Hepatocyte (in vitro differentiated cells): ENCODE results near the gene PSMB2. TPM values are rescaled to one million over a fixed set of nuclear protein-coding genes. Genes with fewer than 3 reads are reported as not detected.

Source experiments
- DNase-seq: peaks from one replicate; pipeline ENCODE4 v3.0.0-alpha.2; 2016; ENCODE audit warnings: low spot score
- H2AFZ ChIP-seq: fragments of 200-600 bp; sonication (generic); 2 replicates; pipeline ENCODE4 v1.6.0; 2016; ENCODE audit warnings: antibody characterized with exemption, mild to moderate bottlenecking
- H3K27ac ChIP-seq: fragments of 200-600 bp; sonication (generic); 2 replicates; pipeline ENCODE4 v1.5.1; 2016; ENCODE audit warnings: mild to moderate bottlenecking
- H3K27me3 ChIP-seq: fragments of 200-600 bp; sonication (generic); 2 replicates; pipeline ENCODE4 v1.6.1; 2016
- H3K36me3 ChIP-seq: fragments of 200-600 bp; sonication (generic); replicated peaks from 2 replicates; pipeline ENCODE4 v1.5.1; 2016; ENCODE audit warnings: low read depth; ENCODE audit not compliant: insufficient read depth
- H3K4me1 ChIP-seq: fragments of 200-600 bp; sonication (generic); 2 replicates; pipeline ENCODE4 v1.5.1; 2016; ENCODE audit warnings: mild to moderate bottlenecking, moderate library complexity; ENCODE audit not compliant: insufficient read depth
- H3K4me2 ChIP-seq: fragments of 200-600 bp; sonication (generic); 2 replicates; pipeline ENCODE4 v1.6.0; 2016
- H3K4me3 ChIP-seq: fragments of 200-600 bp; sonication (generic); 2 replicates; pipeline ENCODE4 v1.5.1; 2016; ENCODE audit warnings: mild to moderate bottlenecking
- H3K79me2 ChIP-seq: fragments of 200-600 bp; sonication (generic); 2 replicates; pipeline ENCODE4 v1.6.0; 2017; ENCODE audit warnings: mild to moderate bottlenecking
- H3K9me2 ChIP-seq: fragments of 200-600 bp; sonication (generic); replicated peaks from 2 replicates; pipeline ENCODE4 v1.6.0; 2017; ENCODE audit warnings: mild to moderate bottlenecking; ENCODE audit not compliant: insufficient read depth
- H3K9me3 ChIP-seq: fragments of 200-600 bp; sonication (generic); 2 replicates; pipeline ENCODE4 v1.5.1; 2016; ENCODE audit warnings: low read depth, mild to moderate bottlenecking
- H4K20me1 ChIP-seq: fragments of 200-600 bp; sonication (generic); 2 replicates; pipeline ENCODE4 v1.6.0; 2016; ENCODE audit warnings: mild to moderate bottlenecking; ENCODE audit not compliant: insufficient read depth, poor library complexity, severe bottlenecking
- EZH2 ChIP-seq: fragments of 200-600 bp; sonication (generic); IDR thresholded peaks from 2 replicates; pipeline ENCODE4 v1.6.1; 2016; ENCODE audit warnings: antibody characterized with exemption, mild to moderate bottlenecking, borderline replicate concordance
- EZH2phosphoT487 ChIP-seq: fragments of 200-600 bp; sonication (generic); IDR thresholded peaks from one replicate; pipeline ENCODE4 v1.6.1; 2018; ENCODE audit warnings: antibody characterized with exemption, mild to moderate bottlenecking, low read depth, moderate library complexity; ENCODE audit not compliant: unreplicated experiment, severe bottlenecking
- WGBS: methylation state at CpG from one replicate; pipeline ENCODE4 v1.1.6; 2016; ENCODE audit warnings: low lambda C conversion rate; ENCODE audit errors: missing lambda C conversion rate; 5-methylcytosine and 5-hydroxymethylcytosine counted together
- polyA plus RNA-seq: library from polyadenylated mRNA; unstranded; fragments of >200 nt; fragmentation: Nextera tagmentation; extraction: Ambion mirVana; gene quantifications from 2 replicates; pipeline ENCODE4 v1.2.1, GENCODE V29; 2016
- total RNA-seq: library from RNA; depleted of rRNA; stranded (reverse); fragments of >200 nt; gene quantifications from 2 replicates; pipeline ENCODE4 v1.2.3, GENCODE V29; 2014
- TF ChIP-seq, protein P1 (sequence below): fragments of 200-600 bp; sonication (generic); IDR thresholded peaks from 2 replicates; pipeline ENCODE4 v1.5.1; 2016; ENCODE audit warnings: antibody characterized with exemption, mild to moderate bottlenecking; ENCODE audit not compliant: poor library complexity

The PSMB2 gene
- total and polyA plus RNA-seq, 2 experiments from 2014 or later = 42.6 to 98.8 TPM

GRCh38 chr1:35553851-35554250, 87.5 kb downstream of the PSMB2 start:
- H3K36me3 ChIP-seq = no peaks in the 10 kb centered on the region
- H3K4me1 ChIP-seq = peaks cover 25% of the 10 kb centered on the region
- peaks cover 79% of the 10 kb centered on the region for H3K79me2 ChIP-seq
- peak overlapping the region; percentile 94 for H3K4me2 ChIP-seq
- peaks cover 10% of the 10 kb centered on the region for H4K20me1 ChIP-seq
- TF ChIP-seq EZH2 (no peak), EZH2phosphoT487 (no peak)
- TF ChIP-seq, protein P1, sequence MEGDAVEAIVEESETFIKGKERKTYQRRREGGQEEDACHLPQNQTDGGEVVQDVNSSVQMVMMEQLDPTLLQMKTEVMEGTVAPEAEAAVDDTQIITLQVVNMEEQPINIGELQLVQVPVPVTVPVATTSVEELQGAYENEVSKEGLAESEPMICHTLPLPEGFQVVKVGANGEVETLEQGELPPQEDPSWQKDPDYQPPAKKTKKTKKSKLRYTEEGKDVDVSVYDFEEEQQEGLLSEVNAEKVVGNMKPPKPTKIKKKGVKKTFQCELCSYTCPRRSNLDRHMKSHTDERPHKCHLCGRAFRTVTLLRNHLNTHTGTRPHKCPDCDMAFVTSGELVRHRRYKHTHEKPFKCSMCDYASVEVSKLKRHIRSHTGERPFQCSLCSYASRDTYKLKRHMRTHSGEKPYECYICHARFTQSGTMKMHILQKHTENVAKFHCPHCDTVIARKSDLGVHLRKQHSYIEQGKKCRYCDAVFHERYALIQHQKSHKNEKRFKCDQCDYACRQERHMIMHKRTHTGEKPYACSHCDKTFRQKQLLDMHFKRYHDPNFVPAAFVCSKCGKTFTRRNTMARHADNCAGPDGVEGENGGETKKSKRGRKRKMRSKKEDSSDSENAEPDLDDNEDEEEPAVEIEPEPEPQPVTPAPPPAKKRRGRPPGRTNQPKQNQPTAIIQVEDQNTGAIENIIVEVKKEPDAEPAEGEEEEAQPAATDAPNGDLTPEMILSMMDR = no peak
- no peaks in the 10 kb centered on the region for H3K27me3 ChIP-seq
- H3K9me2 ChIP-seq = no peaks in the 10 kb centered on the region
- H3K27ac ChIP-seq = peak overlapping the region; percentile 97
- no peaks in the 10 kb centered on the region for H3K9me3 ChIP-seq
- 66% methylated on average over 2 of the region's 2 CpGs for WGBS
- DNase-seq = no peak
- H2AFZ ChIP-seq = no peak overlapping the region
- H3K4me3 ChIP-seq = no peak overlapping the region

Other genes with a start within 250 kb of the PSMB2 start
- 77.7 and 82.3 TPM in 2 replicates for gene KIAA0319L, start 84.1 kb downstream of the PSMB2 start, total RNA-seq
- 41.5 and 56.3 TPM in 2 replicates for gene KIAA0319L, start 84.1 kb downstream of the PSMB2 start, polyA plus RNA-seq
- 11.4 and 19.6 TPM in 2 replicates for gene NCDN, start 83.7 kb downstream of the PSMB2 start, total RNA-seq
- gene NCDN, start 83.7 kb downstream of the PSMB2 start, polyA plus RNA-seq = 25.7 and 28.5 TPM in 2 replicates
- gene TFAP2E, start 68.2 kb downstream of the PSMB2 start, total RNA-seq = not detected in 2 replicates
- gene TFAP2E, start 68.2 kb downstream of the PSMB2 start, polyA plus RNA-seq = 0.81 TPM in 1 of 2 replicates, not detected in the other
- 6.3 and 9.1 TPM in 2 replicates for gene C1orf216, start 77.4 kb upstream of the PSMB2 start, total RNA-seq
- gene C1orf216, start 77.4 kb upstream of the PSMB2 start, polyA plus RNA-seq = 6.3 and 8.9 TPM in 2 replicates
- 3.7 and 4.7 TPM in 2 replicates for gene CLSPN, start 128.5 kb upstream of the PSMB2 start, total RNA-seq
- gene CLSPN, start 128.5 kb upstream of the PSMB2 start, polyA plus RNA-seq = 2.2 and 2.9 TPM in 2 replicates
- 8.3 and 12.4 TPM in 2 replicates for gene AGO4, start 166.5 kb upstream of the PSMB2 start, total RNA-seq
- 3.7 and 5.2 TPM in 2 replicates for gene AGO4, start 166.5 kb upstream of the PSMB2 start, polyA plus RNA-seq
- 17.8 and 22.2 TPM in 2 replicates for gene AGO1, start 241.7 kb upstream of the PSMB2 start, total RNA-seq
- gene AGO1, start 241.7 kb upstream of the PSMB2 start, polyA plus RNA-seq = 7.6 and 8.6 TPM in 2 replicates